Testis (tissue), 5 donors: ENCODE data around the gene GABRA1. TPM values are rescaled to one million over a fixed set of nuclear protein-coding genes. Genes with fewer than 3 reads are reported as not detected.
A peak's percentile ranks its signal among the peaks of the same experiment; 100 is the strongest.

Experiments
- DNase-seq: peaks from one replicate; pipeline ENCODE4 v3.0.0-alpha.2; 2019
- H3K27ac ChIP-seq, 2 donors: fragments of 200-600 bp; sonication (generic); one replicate each; pipeline ENCODE4 v1.5.1; 2019
- H3K27me3 ChIP-seq: fragments of 200-600 bp; sonication (generic); one replicate; pipeline ENCODE4 v1.5.1; 2019
- H3K36me3 ChIP-seq: fragments of 200-600 bp; sonication (generic); one replicate; pipeline ENCODE4 v1.5.1; 2017; ENCODE audit warnings: low read depth; ENCODE audit errors: missing control alignments
- H3K4me1 ChIP-seq: fragments of 200-600 bp; sonication (generic); one replicate; pipeline ENCODE4 v1.5.1; 2019
- H3K4me3 ChIP-seq, 2 donors: fragments of 200-600 bp; sonication (generic); one replicate each; pipeline ENCODE4 v1.5.1; 2017 to 2019
- H3K9me3 ChIP-seq: fragments of 200-600 bp; sonication (generic); one replicate; pipeline ENCODE4 v1.5.1; 2017
- CTCF ChIP-seq, 3 experiments: fragments of 450-650 bp in 2 of 3; fragments of 200-600 bp in 1 of 3; sonication (generic) in 1 of 3; IDR thresholded peaks; one replicate each; pipeline ENCODE4 v1.5.1; 2016 to 2019; ENCODE audit warnings: antibody characterized with exemption in 3 of 3, mild to moderate bottlenecking in 2 of 3, moderate library complexity in 1 of 3
- POLR2A ChIP-seq: fragments of 450-650 bp; IDR thresholded peaks from one replicate; pipeline ENCODE4 v1.6.1; 2017; ENCODE audit warnings: antibody characterized with exemption, mild to moderate bottlenecking, moderate library complexity
- WGBS, 2 donors: methylation state at CpG; one replicate each; pipeline ENCODE4 v1.1.5; 2018; 5-methylcytosine and 5-hydroxymethylcytosine counted together
- intact Hi-C: fragments of 100-400 bp; cut with DNase I; formaldehyde crosslinking; loops from one replicate; pipeline ENCODE4 v1.15.1; 2023; ENCODE audit warnings: low total_unique reads
- long read RNA-seq, 2 donors: transcript quantifications; one replicate each; lab custom pipeline, GENCODE V29; 2026
- polyA plus RNA-seq: library from polyadenylated mRNA; stranded (reverse); fragments of 350-450 nt; fragmentation: Illumina TruSeq; extraction: RNeasy Lipid Tissue Mini Kit (QIAGEN cat#74804); gene quantifications from one replicate; pipeline ENCODE4 v1.2.3, GENCODE V29; 2014; ENCODE audit warnings: low read depth, low replicate concordance; ENCODE audit not compliant: insufficient read depth
- total RNA-seq, 2 donors: library from RNA; depleted of rRNA; stranded (reverse); fragments of >200 nt; gene quantifications; one replicate each; pipeline ENCODE4 v1.2.3, GENCODE V29; 2016

The GABRA1 gene
- total RNA-seq (under 1 TPM in 1 of 2 donors, not detected in 1; 0.12 TPM), polyA plus RNA-seq (not detected)
- long read RNA-seq, donor 1: 0 reads
- long read RNA-seq, donor 2: 0 reads

- intact Hi-C loops: no loop called here
- peak; percentile 19 for DNase-seq
- WGBS, 2 donors: 1 to 2% methylated on average over 16 of the region's 16 CpGs
- no peaks in the 10 kb centered on the region for H3K9me3 ChIP-seq
- no peak within 1 kb of the TSS for H3K27ac ChIP-seq
- no peaks in the 10 kb centered on the region for H3K4me1 ChIP-seq
- TF ChIP-seq POLR2A: no peak
- no peak for TF ChIP-seq CTCF (IDR thresholded peaks at IDR 0.05)
- H3K27me3 ChIP-seq: no peaks in the 10 kb centered on the region
- peak within 1 kb of the TSS; percentile 22 to 31 for H3K4me3 ChIP-seq
- no peaks in the 10 kb centered on the region for H3K36me3 ChIP-seq
These were observed at the start of gene GABRA1 for GRCh38 chr5:161847941-161848391. GABRA1 (plus strand) TSS chr5:161848120; CDS start chr5:161850811, 2,691 bp downstream.

GRCh38 chr5:161799316-161799715 is 48.6 kb upstream of the GABRA1 start:
- no peaks in the 10 kb centered on the region for H3K27me3 ChIP-seq
- 65 to 67% methylated on average over 3 of the region's 3 CpGs for WGBS, 2 donors
- H3K36me3 ChIP-seq: no peaks in the 10 kb centered on the region
- DNase-seq: no peak
- H3K4me1 ChIP-seq: no peaks in the 10 kb centered on the region
- H3K27ac ChIP-seq: no peak overlapping the region
- intact Hi-C loops: no loop called here
- no peak for TF ChIP-seq CTCF (IDR thresholded peaks at IDR 0.05)
- TF ChIP-seq POLR2A: no peak
- H3K4me3 ChIP-seq: no peak overlapping the region
- H3K9me3 ChIP-seq: no peaks in the 10 kb centered on the region

- no peaks in the 10 kb centered on the region for H3K9me3 ChIP-seq
- no peak for TF ChIP-seq POLR2A
- no peak for TF ChIP-seq CTCF (IDR thresholded peaks at IDR 0.05)
- H3K36me3 ChIP-seq: no peaks in the 10 kb centered on the region
- WGBS, 2 donors: 21 to 32% methylated on average over 1 of the region's 1 CpG
- no peak overlapping the region for H3K4me3 ChIP-seq
- intact Hi-C loops: no loop called here
- no peak overlapping the region for H3K27ac ChIP-seq
- DNase-seq: no peak
- no peaks in the 10 kb centered on the region for H3K27me3 ChIP-seq
- H3K4me1 ChIP-seq: no peaks in the 10 kb centered on the region
These were observed 43.7 kb upstream of the GABRA1 start for GRCh38 chr5:161804263-161804662.

GRCh38 chr5:161846746-161847145 is 1.2 kb upstream of the GABRA1 start:
- Histone ChIP-seq H3K4me3 (no peak overlapping the region), H3K27ac (no peak overlapping the region), H3K36me3 (no peaks in the 10 kb centered on the region), H3K9me3 (no peaks in the 10 kb centered on the region), H3K4me1 (no peaks in the 10 kb centered on the region), H3K27me3 (no peaks in the 10 kb centered on the region)
- intact Hi-C loops: no loop called here
- TF ChIP-seq POLR2A (no peak), CTCF (IDR thresholded peaks at IDR 0.05) (no peak)
- WGBS, 2 donors: 8 to 10% methylated on average over 5 of the region's 5 CpGs
- peak; percentile 42 for DNase-seq

- intact Hi-C loops: no loop called here
- no peak for DNase-seq
- peak overlapping the region; percentile 22 to 31 for H3K4me3 ChIP-seq
- no peak overlapping the region for H3K27ac ChIP-seq
- WGBS, 2 donors: 2 to 3% methylated on average over 12 of the region's 12 CpGs
- no peaks in the 10 kb centered on the region for H3K27me3 ChIP-seq
- no peaks in the 10 kb centered on the region for H3K9me3 ChIP-seq
- H3K4me1 ChIP-seq: no peaks in the 10 kb centered on the region
- TF ChIP-seq CTCF (IDR thresholded peaks at IDR 0.05) (no peak), POLR2A (no peak)
- H3K36me3 ChIP-seq: no peaks in the 10 kb centered on the region
These were observed 473 bp upstream of the GABRA1 start for GRCh38 chr5:161847447-161847846.
